HG02981 (cell line): ENCODE data around the gene MGLL.

Experiments
- ATAC-seq: cut with Tn5 transposase; IDR thresholded peaks from one replicate; pipeline ENCODE4 v1.9.1; 2021; ENCODE audit warnings: mild to moderate bottlenecking, moderate library complexity; ENCODE audit not compliant: unreplicated experiment

The MGLL gene

GRCh38 chr3:127760361-127760760 lies 62.0 kb downstream of the MGLL start:
- no peak for ATAC-seq

GRCh38 chr3:127759826-127760225 lies 62.5 kb downstream of the MGLL start:
- ATAC-seq, result no peak

GRCh38 chr3:127758013-127758412 lies 64.3 kb downstream of the MGLL start:
- no peak for ATAC-seq

GRCh38 chr3:127755305-127755681 lies 67.0 kb downstream of the MGLL start:
- no peak for ATAC-seq

GRCh38 chr3:127754411-127755304 lies 67.7 kb downstream of the MGLL start:
- ATAC-seq, result no peak

GRCh38 chr3:127753898-127754410 lies 68.4 kb downstream of the MGLL start:
- ATAC-seq, result no peak

GRCh38 chr3:127753338-127753737 lies 69.0 kb downstream of the MGLL start:
- ATAC-seq, result no peak

GRCh38 chr3:127751782-127752181 lies 70.5 kb downstream of the MGLL start:
- no peak for ATAC-seq

GRCh38 chr3:127751163-127751621 lies 71.1 kb downstream of the MGLL start:
- no peak for ATAC-seq

GRCh38 chr3:127750226-127751031 lies 71.9 kb downstream of the MGLL start:
- ATAC-seq, result peak; percentile 46

GRCh38 chr3:127749787-127750225 lies 72.5 kb downstream of the MGLL start:
- no peak for ATAC-seq

GRCh38 chr3:127749361-127749760 lies 73.0 kb downstream of the MGLL start:
- ATAC-seq, result no peak

- no peak for ATAC-seq
These were observed 73.5 kb downstream of the MGLL start for GRCh38 chr3:127748754-127749327.

- no peak for ATAC-seq
These were observed 74.4 kb downstream of the MGLL start for GRCh38 chr3:127747751-127748521.

GRCh38 chr3:127747066-127747465 lies 75.2 kb downstream of the MGLL start:
- no peak for ATAC-seq

- ATAC-seq, result no peak
These were observed 75.8 kb downstream of the MGLL start for GRCh38 chr3:127746400-127747057.

- ATAC-seq, result no peak
These were observed 76.5 kb downstream of the MGLL start for GRCh38 chr3:127745656-127746399.

- ATAC-seq, result no peak
These were observed 77.4 kb downstream of the MGLL start for GRCh38 chr3:127744875-127745274.

GRCh38 chr3:127744253-127744815 lies 78.0 kb downstream of the MGLL start:
- ATAC-seq, result no peak
